ENCODE results near the gene FUT6. TPM values are rescaled to one million over a fixed set of nuclear protein-coding genes. Genes with fewer than 3 reads are reported as not detected.

The FUT6 gene
- total RNA-seq, 1 donor, result not detected

- H3K4me3 ChIP-seq (ENCODE audit: low read depth, low read length), result no peak overlapping the region
- DNase-seq (ENCODE audit: low read depth), result no peak
- no peak for TF ChIP-seq CTCF (IDR thresholded peaks at IDR 0.05; ENCODE audit: insufficient read depth, low read depth, low read length)
Measured at GRCh38 chr19:5822181-5822844, 17.2 kb downstream of the FUT6 start.

GRCh38 chr19:5821521-5822180, 17.9 kb downstream of the FUT6 start:
- TF ChIP-seq CTCF (IDR thresholded peaks at IDR 0.05; ENCODE audit: insufficient read depth, low read depth, low read length), result no peak
- no peak overlapping the region for H3K4me3 ChIP-seq (ENCODE audit: low read depth, low read length)
- no peak for DNase-seq (ENCODE audit: low read depth)

- H3K4me3 ChIP-seq (ENCODE audit: low read depth, low read length), result no peak overlapping the region
- no peak for DNase-seq (ENCODE audit: low read depth)
- TF ChIP-seq CTCF (IDR thresholded peaks at IDR 0.05; ENCODE audit: insufficient read depth, low read depth, low read length), result no peak
Measured at GRCh38 chr19:5820785-5821184, 18.7 kb downstream of the FUT6 start.

GRCh38 chr19:5818594-5818993, 20.9 kb downstream of the FUT6 start:
- H3K4me3 ChIP-seq (ENCODE audit: low read depth, low read length), result no peak overlapping the region
- no peak for DNase-seq (ENCODE audit: low read depth)
- TF ChIP-seq CTCF (IDR thresholded peaks at IDR 0.05; ENCODE audit: insufficient read depth, low read depth, low read length), result no peak

GRCh38 chr19:5817218-5817617, 22.3 kb downstream of the FUT6 start:
- DNase-seq (ENCODE audit: low read depth), result no peak
- TF ChIP-seq CTCF (IDR thresholded peaks at IDR 0.05; ENCODE audit: insufficient read depth, low read depth, low read length), result no peak
- H3K4me3 ChIP-seq (ENCODE audit: low read depth, low read length), result no peak overlapping the region

- H3K4me3 ChIP-seq (ENCODE audit: low read depth, low read length), result no peak overlapping the region
- DNase-seq (ENCODE audit: low read depth), result no peak
- TF ChIP-seq CTCF (IDR thresholded peaks at IDR 0.05; ENCODE audit: insufficient read depth, low read depth, low read length), result no peak
Measured at GRCh38 chr19:5814852-5815246, 24.7 kb downstream of the FUT6 start.
